GM13977 (cell line): ENCODE results near the gene FLNA.
"Not testable (repeated sequence)": the region's sequence is repeated elsewhere in the genome, so short reads cannot be mapped to it uniquely, and the experiment has no call there.

Experiments used
- DNase-seq: peaks from one replicate; pipeline ENCODE4 v3.0.0; 2012; ENCODE audit warnings: low spot score
- in situ Hi-C: fragments of 300-500 bp; cut with MboI; formaldehyde crosslinking; loops from one replicate; pipeline ENCODE4 v1.12.0; 2022; ENCODE audit warnings: low sequenced_read_pairs, low pct_unique_long_range_greater_than_20kb, mixed read lengths, inconsistent platforms; ENCODE audit not compliant: unreplicated experiment
- TF ChIP-seq, protein P1 (sequence below): IDR thresholded peaks from 2 replicates; pipeline ENCODE4 v1.5.1; 2012; ENCODE audit warnings: mild to moderate bottlenecking, control low read depth; ENCODE audit not compliant: insufficient read depth; ENCODE audit errors: extremely low read depth, missing control alignments

Gene FLNA

DNA sequence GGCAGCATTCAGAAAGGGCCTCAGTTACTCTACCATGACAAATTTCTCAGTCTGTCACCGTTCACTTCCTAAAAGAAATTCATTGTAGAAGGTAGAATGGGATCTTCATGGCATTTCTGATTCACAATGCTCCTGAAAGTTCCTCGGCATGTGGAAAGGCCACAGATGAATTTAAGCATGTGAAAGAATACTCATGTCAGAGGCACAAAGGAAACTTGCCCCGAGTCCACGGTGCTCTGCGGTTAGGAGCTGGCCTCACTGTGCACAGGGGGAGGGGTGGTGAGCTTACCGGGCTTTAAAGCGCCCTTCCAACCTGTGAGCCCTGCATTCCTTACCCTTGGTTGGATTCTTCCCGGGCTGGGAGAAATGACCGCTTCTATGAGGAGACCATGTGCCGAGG, 69.6 kb downstream of the FLNA start:
- no peak for DNase-seq
- in situ Hi-C loops: no loop called here
- TF ChIP-seq, protein P1, sequence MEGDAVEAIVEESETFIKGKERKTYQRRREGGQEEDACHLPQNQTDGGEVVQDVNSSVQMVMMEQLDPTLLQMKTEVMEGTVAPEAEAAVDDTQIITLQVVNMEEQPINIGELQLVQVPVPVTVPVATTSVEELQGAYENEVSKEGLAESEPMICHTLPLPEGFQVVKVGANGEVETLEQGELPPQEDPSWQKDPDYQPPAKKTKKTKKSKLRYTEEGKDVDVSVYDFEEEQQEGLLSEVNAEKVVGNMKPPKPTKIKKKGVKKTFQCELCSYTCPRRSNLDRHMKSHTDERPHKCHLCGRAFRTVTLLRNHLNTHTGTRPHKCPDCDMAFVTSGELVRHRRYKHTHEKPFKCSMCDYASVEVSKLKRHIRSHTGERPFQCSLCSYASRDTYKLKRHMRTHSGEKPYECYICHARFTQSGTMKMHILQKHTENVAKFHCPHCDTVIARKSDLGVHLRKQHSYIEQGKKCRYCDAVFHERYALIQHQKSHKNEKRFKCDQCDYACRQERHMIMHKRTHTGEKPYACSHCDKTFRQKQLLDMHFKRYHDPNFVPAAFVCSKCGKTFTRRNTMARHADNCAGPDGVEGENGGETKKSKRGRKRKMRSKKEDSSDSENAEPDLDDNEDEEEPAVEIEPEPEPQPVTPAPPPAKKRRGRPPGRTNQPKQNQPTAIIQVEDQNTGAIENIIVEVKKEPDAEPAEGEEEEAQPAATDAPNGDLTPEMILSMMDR: no peak

DNA sequence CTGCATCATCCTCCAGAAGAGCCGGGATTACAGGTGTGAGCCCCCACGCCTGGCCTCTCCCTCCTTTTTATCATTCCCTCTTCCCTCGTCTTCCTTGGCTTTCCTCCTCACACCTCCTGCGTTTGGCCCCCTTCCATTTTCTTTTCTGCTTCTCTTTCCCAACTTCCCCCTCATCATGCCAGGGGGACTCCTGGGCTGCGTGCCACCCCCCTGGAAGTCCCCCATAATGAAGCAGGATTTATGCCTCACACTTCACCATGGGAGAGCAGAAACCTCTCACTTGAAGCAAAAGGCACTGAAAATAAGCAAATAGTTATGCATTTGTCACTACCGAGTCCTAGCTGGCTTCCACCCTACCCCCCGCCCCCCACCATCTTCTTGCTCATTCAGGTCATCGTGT, 71.0 kb downstream of the FLNA start:
- in situ Hi-C loops: no loop called here
- no peak for DNase-seq
- TF ChIP-seq, protein P1: no peak

DNA sequence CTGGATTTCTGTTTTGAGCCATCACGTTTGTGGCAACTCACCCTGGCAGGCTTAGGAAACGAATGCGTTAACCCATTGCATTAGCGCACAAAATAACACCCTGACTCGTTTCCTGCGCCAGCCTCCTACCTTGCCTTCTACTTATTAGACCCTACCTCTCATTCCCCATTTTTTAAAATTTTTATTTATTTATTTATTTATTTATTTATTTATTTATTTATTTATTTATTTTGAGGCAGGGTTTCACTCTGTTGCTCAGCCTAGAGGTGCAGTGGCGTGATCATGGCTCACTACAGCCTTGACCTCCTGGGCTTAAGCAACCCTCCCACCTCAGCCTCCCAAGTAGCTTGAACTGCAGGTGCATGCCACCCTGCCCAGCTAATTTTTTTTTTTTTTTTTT, 71.4 kb downstream of the FLNA start:
- DNase-seq, in situ Hi-C loops: not testable (repeated sequence)

DNA sequence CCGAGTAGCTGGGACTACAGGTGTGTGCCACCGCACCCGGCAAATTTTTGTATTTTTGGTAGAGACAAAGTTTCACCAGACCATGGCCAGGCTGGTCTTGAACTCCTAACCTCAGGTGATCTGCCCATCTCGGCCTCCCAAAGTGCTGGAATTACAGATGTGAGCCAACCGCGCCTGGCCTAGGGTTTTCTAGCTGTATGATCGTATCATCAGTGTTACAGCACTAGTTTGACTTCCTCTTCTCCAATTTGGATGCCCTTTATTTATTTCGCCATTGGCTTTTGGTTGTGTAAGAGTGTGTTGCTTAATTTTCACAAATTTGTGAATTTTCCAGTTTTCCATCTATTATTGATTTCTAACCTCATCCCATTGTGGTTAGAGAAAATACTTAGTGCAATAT, 73.6 kb downstream of the FLNA start:
- TF ChIP-seq, protein P1: no peak
- in situ Hi-C loops: no loop called here
- DNase-seq: no peak
